ENCODE measurements around the gene APOBEC4. TPM values are rescaled to one million over a fixed set of nuclear protein-coding genes. Genes with fewer than 3 reads are reported as not detected.
"Not testable (repeated sequence)": the region's sequence is repeated elsewhere in the genome, so short reads cannot be mapped to it uniquely, and the experiment has no call there.

The APOBEC4 gene, protein sequence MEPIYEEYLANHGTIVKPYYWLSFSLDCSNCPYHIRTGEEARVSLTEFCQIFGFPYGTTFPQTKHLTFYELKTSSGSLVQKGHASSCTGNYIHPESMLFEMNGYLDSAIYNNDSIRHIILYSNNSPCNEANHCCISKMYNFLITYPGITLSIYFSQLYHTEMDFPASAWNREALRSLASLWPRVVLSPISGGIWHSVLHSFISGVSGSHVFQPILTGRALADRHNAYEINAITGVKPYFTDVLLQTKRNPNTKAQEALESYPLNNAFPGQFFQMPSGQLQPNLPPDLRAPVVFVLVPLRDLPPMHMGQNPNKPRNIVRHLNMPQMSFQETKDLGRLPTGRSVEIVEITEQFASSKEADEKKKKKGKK
- not detected for total RNA-seq

- no peak for DNase-seq
Observed at GRCh38 chr1:183652547-183653461, at the start of gene APOBEC4. TSS of gene APOBEC4 (minus strand) at chr1:183653316. CDS start at chr1:183648781, 4,535 bp downstream.

DNA sequence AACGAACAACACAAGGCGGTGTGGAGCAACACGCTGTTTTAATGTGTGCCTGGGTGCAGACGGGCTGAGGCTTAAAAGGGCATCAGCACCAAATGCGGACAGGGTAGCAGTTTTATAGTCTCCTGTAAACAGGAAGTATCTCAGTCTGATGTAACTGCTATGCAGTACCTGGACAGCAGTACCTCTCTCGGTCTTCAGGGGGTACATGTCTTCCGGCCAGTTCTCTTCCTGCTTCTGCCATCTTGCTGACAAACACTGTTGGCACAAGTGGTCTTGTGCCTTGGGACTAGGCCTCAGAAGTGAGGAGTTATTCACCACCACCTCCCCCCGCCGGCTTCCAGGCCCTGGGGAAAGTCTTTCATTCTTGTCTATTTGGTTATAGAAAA, 49.7 kb upstream of the APOBEC4 start:
- no peak for DNase-seq

GRCh38 chr1:183702087-183702812, 49.1 kb upstream of the APOBEC4 start:
- no peak for DNase-seq

DNA sequence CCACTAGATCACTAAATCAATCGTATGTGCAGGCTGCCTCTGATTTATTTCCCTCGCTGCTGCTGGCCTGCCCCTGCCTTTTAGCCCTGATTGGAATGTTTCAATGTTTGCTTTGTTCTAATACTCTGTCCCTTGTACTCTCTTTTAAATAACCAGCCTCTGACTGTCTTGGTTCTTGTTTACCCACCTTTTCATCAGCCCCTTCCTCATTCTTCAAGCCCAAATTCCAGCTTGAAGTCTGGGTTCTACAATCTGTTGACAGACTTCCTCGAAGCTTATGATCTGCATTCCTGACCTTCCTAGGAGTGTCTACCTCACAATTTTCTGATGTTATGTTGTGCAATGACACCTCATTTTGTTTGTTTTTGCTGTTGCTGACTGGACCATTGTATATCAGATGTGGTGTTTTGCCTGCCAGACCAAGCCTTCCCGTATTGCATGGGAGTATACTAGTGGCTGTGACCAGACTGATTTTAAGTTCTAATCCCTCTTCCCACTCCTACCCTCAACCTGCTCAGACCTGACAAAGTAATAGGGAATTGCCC, 46.6 kb upstream of the APOBEC4 start:
- DNase-seq = no peak

GRCh38 chr1:183697814-183698590, 44.9 kb upstream of the APOBEC4 start:
- DNase-seq = no peak

DNA sequence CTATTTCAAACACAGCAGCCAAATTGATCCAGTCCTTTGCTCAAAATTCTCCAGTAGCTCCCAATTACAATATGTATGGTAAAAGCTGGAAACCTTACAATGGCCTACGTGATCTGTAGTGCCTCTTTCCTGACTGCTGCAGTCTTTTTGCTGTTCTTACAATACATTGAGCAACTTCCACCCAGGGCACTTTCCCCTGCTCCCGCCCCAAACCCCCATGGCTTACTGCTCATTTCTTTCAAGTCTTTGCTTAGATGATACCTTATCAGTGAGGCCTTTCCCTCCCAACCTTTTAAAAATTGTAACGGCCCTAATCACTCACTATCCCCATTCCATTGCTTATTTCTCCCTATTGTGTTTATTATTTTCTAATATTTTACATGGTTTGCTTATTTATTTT, 43.9 kb upstream of the APOBEC4 start:
- DNase-seq = no peak

GRCh38 chr1:183694755-183695154, 41.6 kb upstream of the APOBEC4 start:
- DNase-seq = peak; percentile 72

DNA sequence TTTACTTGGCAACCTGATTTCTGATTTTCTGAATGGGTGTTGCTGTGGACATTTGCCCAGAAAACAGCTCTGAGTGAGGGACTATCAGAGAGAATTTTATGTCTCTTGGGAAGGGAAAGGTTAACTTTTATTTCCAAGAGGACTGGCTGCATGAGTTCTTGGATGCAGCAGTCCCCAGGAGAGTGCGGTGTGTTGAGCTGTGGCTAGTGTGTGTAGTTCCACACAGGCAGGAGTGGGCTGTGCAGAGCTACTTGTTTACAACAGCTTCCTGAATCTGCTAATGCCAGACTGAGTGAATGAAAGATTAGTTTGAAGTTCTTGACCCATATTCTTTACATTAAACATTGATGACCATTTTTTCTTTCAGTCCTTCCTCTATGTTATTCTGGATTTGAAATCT, 41.0 kb upstream of the APOBEC4 start:
- DNase-seq = no peak

GRCh38 chr1:183693521-183693920, 40.4 kb upstream of the APOBEC4 start:
- no peak for DNase-seq

DNA sequence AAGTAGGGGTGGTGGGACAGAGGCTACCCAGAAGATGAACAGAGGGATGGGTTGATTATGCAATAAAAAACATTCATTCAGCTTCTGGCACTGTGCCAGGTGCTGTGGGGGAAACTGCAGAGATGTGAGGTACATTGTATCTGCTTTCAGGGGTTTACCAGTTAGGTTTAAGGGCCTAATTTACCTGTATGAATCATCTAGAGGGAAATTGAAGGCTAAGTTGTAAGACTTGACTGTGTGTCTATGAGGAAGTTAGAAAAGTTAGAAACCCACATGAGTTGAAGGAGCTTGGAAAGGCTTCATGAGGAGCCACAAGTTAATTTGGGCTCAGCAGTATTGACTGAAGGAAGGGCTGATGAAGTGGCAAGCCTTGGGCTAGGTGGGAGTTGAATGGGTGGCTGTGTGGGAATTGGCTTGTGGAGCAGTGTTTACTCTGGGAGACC, 36.7 kb upstream of the APOBEC4 start:
- DNase-seq = no peak

GRCh38 chr1:183688341-183689060, 35.4 kb upstream of the APOBEC4 start:
- DNase-seq = no peak

- no peak for DNase-seq
Observed at GRCh38 chr1:183687546-183688304, 34.6 kb upstream of the APOBEC4 start.

GRCh38 chr1:183686229-183686628, 33.1 kb upstream of the APOBEC4 start:
- no peak for DNase-seq

- peak; percentile 48 for DNase-seq
Observed at GRCh38 chr1:183685112-183685713, 32.1 kb upstream of the APOBEC4 start.

DNA sequence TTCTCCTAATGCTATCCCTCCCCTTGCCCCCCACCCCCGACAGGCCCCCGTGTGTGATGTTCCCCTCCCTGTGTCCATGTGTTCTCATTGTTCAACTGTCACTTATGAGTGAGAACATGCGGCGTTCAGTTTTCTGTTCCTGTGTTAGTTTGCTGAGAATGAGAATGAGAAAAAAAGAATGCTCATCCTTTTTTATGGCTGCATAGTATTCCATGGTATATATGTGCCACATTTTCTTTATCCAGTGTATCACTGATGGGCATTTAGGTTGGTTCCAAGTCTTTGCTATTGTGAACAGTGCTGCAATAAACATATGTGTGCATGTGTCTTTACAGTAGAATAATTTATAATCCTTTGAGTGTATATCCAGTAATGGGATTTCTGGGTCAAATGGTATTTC, 26.2 kb upstream of the APOBEC4 start:
- DNase-seq = not testable (repeated sequence)

GRCh38 chr1:183678819-183679218, 25.7 kb upstream of the APOBEC4 start:
- no peak for DNase-seq

DNA sequence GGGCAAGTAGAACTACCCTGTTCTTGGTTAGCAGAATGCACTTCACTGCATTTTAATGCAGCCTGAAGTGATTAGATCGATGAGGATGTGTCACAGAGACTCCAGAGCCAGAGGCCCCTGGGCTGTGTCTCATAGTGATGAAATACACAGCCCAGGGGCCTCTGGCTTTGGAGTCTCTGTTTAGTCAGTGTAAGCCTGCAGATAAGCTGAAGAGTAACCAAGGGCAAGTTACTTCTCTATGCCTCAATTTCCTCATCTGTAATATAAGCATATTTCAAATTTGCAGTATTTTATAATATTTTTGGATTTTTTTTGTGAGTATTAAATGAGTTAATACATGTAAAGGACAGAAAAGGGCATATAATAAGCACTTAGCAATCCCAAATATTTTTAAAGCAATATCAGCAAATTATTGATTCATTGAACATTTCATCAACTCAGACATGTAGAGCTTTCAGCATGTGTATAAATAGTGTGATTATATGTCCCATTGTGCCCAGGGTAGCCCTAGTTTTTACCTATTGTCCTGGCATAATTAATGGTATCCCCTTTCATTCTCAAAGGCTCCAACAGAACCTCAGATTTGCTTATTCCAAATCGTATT, 23.6 kb upstream of the APOBEC4 start:
- DNase-seq = no peak

- no peak for DNase-seq
Observed at GRCh38 chr1:183675883-183676585, 22.9 kb upstream of the APOBEC4 start.
